Caco-2 (cell line): Measurements from ENCODE around the gene CSRP1. TPM values are rescaled to one million over a fixed set of nuclear protein-coding genes. Genes with fewer than 3 reads are reported as not detected.

Experiments
- BruUV-seq: library from RNA; stranded (reverse); fragments of 400-500 nt; replicated peaks from 2 replicates; lab custom pipeline; 2021; lab: Mats Ljungman, UMichigan
- CTCF ChIA-PET: fragments of 300-600 bp; sonication (Branson Sonifier 250); formaldehyde crosslinking; loops from one replicate; lab custom pipeline; 2022; ENCODE audit warnings: antibody characterized with exemption; lab: Charles Lee
- POLR2A ChIA-PET: fragments of 300-600 bp; sonication (Branson Sonifier 250); formaldehyde crosslinking; loops from one replicate; lab custom pipeline; 2022; ENCODE audit warnings: antibody characterized with exemption; lab: Charles Lee
- DNase-seq, 2 experiments: peaks; one replicate each; pipeline versions ENCODE4 v3.0.0 to v3.0.0-alpha.2; 2020 to 2022
- H3K27me3 ChIP-seq: replicated peaks from 2 replicates; pipeline ENCODE4 v1.6.0; 2011; ENCODE audit warnings: low read length; ENCODE audit not compliant: control insufficient read depth, insufficient read depth
- H3K36me3 ChIP-seq: 2 replicates; pipeline ENCODE4 v1.5.1; 2011; ENCODE audit warnings: low read length; ENCODE audit not compliant: control insufficient read depth, insufficient read depth
- H3K4me1 ChIP-seq: fragments of 250-450 bp; sonication (Bioruptor Pico); 2 replicates; pipeline ENCODE4 v1.5.1; 2020; ENCODE audit warnings: mild to moderate bottlenecking
- H3K4me3 ChIP-seq: 2 replicates; pipeline ENCODE4 v1.5.1; 2011; ENCODE audit warnings: low read depth, mild to moderate bottlenecking, control low read depth, low read length
- H3K9me3 ChIP-seq: fragments of 250-450 bp; sonication (Bioruptor Pico); 2 replicates; pipeline ENCODE4 v1.5.1; 2020; ENCODE audit warnings: mild to moderate bottlenecking, moderate library complexity
- H3K27ac Mint-ChIP-seq: one replicate; pipeline ENCODE4 v1.8.0; 2022; ENCODE audit warnings: mixed read lengths; ENCODE audit not compliant: unreplicated experiment
- H3K27me3 Mint-ChIP-seq: one replicate; pipeline ENCODE4 v1.8.0; 2022; ENCODE audit warnings: mixed read lengths; ENCODE audit not compliant: insufficient read depth, unreplicated experiment
- H3K36me3 Mint-ChIP-seq: one replicate; pipeline ENCODE4 v1.8.0; 2022; ENCODE audit warnings: mild to moderate bottlenecking, mixed read lengths; ENCODE audit not compliant: insufficient read depth, unreplicated experiment
- H3K4me1 Mint-ChIP-seq: one replicate; pipeline ENCODE4 v1.8.0; 2022; ENCODE audit warnings: low read depth, mixed read lengths; ENCODE audit not compliant: unreplicated experiment
- H3K4me3 Mint-ChIP-seq: one replicate; pipeline ENCODE4 v1.8.0; 2022; ENCODE audit warnings: mild to moderate bottlenecking, moderate library complexity, mixed read lengths; ENCODE audit not compliant: unreplicated experiment
- H3K9me3 Mint-ChIP-seq: one replicate; pipeline ENCODE4 v1.8.0; 2022; ENCODE audit warnings: mixed read lengths; ENCODE audit not compliant: unreplicated experiment
- intact Hi-C: fragments of 100-400 bp; cut with micrococcal nuclease; formaldehyde crosslinking; loops from one replicate; pipeline ENCODE4 v1.10.0; 2022; ENCODE audit not compliant: unreplicated experiment
- total RNA-seq: library from RNA; stranded (reverse); gene quantifications from 2 replicates; pipeline ENCODE4 v1.2.3, GENCODE V29; 2022
- TF ChIP-seq, protein P1 (sequence below), 2 experiments: fragments of 200-600 bp in 1 of 2; IDR thresholded peaks; 1 replicate in 1 of 2; 2 replicates in 1 of 2; pipeline versions ENCODE4 v1.5.1 to v1.8.0; 2011 to 2022; ENCODE audit warnings: antibody characterized with exemption in 1 of 2, control low read depth in 1 of 2, inconsistent platforms in 1 of 2, low read depth in 1 of 2, low read length in 1 of 2, mild to moderate bottlenecking in 1 of 2, moderate library complexity in 1 of 2; ENCODE audit not compliant: insufficient read depth in 1 of 2, severe bottlenecking in 1 of 2, unreplicated experiment in 1 of 2

CSRP1 gene
- total RNA-seq, 1 experiment from 2014 or later = 60.0 TPM

DNA sequence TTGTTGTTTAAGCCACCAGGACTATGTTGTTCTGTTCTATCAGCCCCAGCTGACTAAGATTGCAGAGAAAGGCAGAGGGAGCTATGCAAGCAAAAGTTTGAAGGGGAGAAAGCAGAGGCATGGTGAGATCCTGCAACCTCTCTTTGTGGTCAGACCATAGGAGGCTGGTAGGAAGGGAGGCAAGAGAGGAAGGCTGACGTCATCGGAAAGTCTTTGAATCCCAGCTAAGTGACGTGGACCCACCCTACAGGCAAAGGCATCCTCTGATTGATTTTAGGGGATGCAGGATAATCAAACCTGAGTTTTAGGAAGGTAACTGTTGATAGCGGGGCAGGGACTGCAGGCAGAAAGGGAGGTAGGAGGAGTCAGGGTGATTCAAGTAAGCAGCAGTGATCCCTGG is 62.1 kb downstream of the CSRP1 start:
- peaks cover 5% of the 10 kb centered on the region for H3K27me3 Mint-ChIP-seq
- peaks cover 6% of the 10 kb centered on the region for H3K4me1 Mint-ChIP-seq
- intact Hi-C loops = no loop called here

DNA sequence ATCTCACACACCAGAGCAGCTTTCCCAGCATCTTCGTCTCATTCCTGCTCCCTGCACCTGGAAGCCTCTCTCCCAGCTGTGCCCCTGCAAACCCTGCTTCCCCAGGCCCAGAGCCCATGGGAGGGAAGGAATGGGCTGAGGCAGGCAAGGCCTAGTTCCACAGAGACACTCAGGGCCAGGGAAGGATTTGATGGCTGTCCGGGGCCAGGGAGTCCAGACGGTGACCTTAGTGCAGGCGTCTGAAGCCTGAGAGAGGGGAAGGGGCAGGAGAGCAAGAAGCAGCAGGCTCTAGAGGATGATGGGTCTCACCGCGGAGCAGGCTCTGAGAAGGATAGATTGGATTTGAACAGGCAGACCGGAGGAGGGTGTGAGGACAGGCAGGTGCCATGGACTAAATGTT is 63.2 kb downstream of the CSRP1 start:
- Mint-ChIP-seq H3K27ac (no peak overlapping the region), H3K36me3 (no peaks in the 10 kb centered on the region), H3K4me1 (peaks cover 6% of the 10 kb centered on the region), H3K9me3 (no peaks in the 10 kb centered on the region), H3K4me3 (no peak overlapping the region), H3K27me3 (peaks cover 5% of the 10 kb centered on the region)
- ChIA-PET POLR2A (no interaction called here), CTCF (no interaction called here)
- no TSS peak for BruUV-seq
- Histone ChIP-seq H3K27me3 (no peaks in the 10 kb centered on the region), H3K9me3 (no peaks in the 10 kb centered on the region), H3K4me1 (no peaks in the 10 kb centered on the region), H3K4me3 (no peak overlapping the region), H3K36me3 (no peaks in the 10 kb centered on the region)
- TF ChIP-seq, protein P1, sequence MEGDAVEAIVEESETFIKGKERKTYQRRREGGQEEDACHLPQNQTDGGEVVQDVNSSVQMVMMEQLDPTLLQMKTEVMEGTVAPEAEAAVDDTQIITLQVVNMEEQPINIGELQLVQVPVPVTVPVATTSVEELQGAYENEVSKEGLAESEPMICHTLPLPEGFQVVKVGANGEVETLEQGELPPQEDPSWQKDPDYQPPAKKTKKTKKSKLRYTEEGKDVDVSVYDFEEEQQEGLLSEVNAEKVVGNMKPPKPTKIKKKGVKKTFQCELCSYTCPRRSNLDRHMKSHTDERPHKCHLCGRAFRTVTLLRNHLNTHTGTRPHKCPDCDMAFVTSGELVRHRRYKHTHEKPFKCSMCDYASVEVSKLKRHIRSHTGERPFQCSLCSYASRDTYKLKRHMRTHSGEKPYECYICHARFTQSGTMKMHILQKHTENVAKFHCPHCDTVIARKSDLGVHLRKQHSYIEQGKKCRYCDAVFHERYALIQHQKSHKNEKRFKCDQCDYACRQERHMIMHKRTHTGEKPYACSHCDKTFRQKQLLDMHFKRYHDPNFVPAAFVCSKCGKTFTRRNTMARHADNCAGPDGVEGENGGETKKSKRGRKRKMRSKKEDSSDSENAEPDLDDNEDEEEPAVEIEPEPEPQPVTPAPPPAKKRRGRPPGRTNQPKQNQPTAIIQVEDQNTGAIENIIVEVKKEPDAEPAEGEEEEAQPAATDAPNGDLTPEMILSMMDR (IDR thresholded peaks at IDR 0.05; ENCODE audit: insufficient read depth in 1 of 2, low read depth in 1 of 2, low read length in 1 of 2, severe bottlenecking in 1 of 2, unreplicated experiment in 1 of 2) = no peak
- intact Hi-C loops = no loop called here
- no peak for DNase-seq

More for the DNA sequence above, 62.1 kb downstream of the CSRP1 start:
- Histone ChIP-seq H3K4me3 (no peak overlapping the region), H3K27me3 (no peaks in the 10 kb centered on the region), H3K4me1 (no peaks in the 10 kb centered on the region), H3K9me3 (no peaks in the 10 kb centered on the region), H3K36me3 (no peaks in the 10 kb centered on the region)
- TF ChIP-seq, protein P1 (IDR thresholded peaks at IDR 0.05; ENCODE audit: insufficient read depth in 1 of 2, low read depth in 1 of 2, low read length in 1 of 2, severe bottlenecking in 1 of 2, unreplicated experiment in 1 of 2) = no peak
- DNase-seq = no peak
- no peak overlapping the region for H3K27ac Mint-ChIP-seq
- no TSS peak for BruUV-seq
- no peak overlapping the region for H3K4me3 Mint-ChIP-seq
- H3K36me3 Mint-ChIP-seq = no peaks in the 10 kb centered on the region
- ChIA-PET POLR2A (no interaction called here), CTCF (interaction anchor here (0.6 to 1.1 kb wide), 3 partner anchors 9 to 37 kb away, joined by 3 read pairs; partner anchors contain the start of gene PHLDA3)
- no peaks in the 10 kb centered on the region for H3K9me3 Mint-ChIP-seq

DNA sequence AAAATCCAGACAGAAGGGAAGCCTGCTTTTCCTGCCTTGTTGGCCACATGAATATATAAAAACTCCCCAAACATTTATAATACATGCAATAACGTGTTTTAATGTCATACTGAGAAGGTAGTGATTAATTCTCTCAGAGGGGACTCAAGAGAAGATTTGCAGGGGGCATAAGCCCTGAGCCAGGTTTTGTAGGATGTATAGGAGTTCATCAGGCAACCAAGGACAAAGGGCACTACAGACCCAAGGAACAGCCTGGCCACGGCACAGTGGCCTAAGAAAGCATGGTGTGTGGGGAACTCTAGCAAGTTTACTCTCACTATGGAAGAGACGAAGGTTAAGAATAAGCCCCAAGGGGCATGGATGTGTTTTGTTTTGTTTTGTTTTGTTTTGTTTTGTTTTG is 70.0 kb downstream of the CSRP1 start:
- Histone ChIP-seq H3K9me3 (no peaks in the 10 kb centered on the region), H3K4me3 (no peak overlapping the region), H3K27me3 (no peaks in the 10 kb centered on the region), H3K4me1 (no peaks in the 10 kb centered on the region), H3K36me3 (no peaks in the 10 kb centered on the region)
- Mint-ChIP-seq H3K9me3 (no peaks in the 10 kb centered on the region), H3K27me3 (peaks cover 3% of the 10 kb centered on the region), H3K4me3 (no peak overlapping the region), H3K36me3 (peaks cover 6% of the 10 kb centered on the region), H3K27ac (no peak overlapping the region), H3K4me1 (peaks cover 6% of the 10 kb centered on the region)
- BruUV-seq = no TSS peak
- TF ChIP-seq, protein P1 (IDR thresholded peaks at IDR 0.05; ENCODE audit: insufficient read depth in 1 of 2, low read depth in 1 of 2, low read length in 1 of 2, severe bottlenecking in 1 of 2, unreplicated experiment in 1 of 2) = no peak
- DNase-seq = no peak
- POLR2A ChIA-PET = no interaction called here
- intact Hi-C loops = no loop called here
- CTCF ChIA-PET = interaction anchor here (0.6 to 2.0 kb wide), 8 partner anchors 11 to 76 kb away, joined by 3 to 52 read pairs (median 6); partner anchors contain the start of gene PHLDA3
